ENCODE data around the gene HTR2B.
A peak's percentile ranks its signal among the peaks of the same experiment; 100 is the strongest.
"Not testable (repeated sequence)": the region's sequence is repeated elsewhere in the genome, so short reads cannot be mapped to it uniquely, and the experiment has no call there.

Gene HTR2B

DNA sequence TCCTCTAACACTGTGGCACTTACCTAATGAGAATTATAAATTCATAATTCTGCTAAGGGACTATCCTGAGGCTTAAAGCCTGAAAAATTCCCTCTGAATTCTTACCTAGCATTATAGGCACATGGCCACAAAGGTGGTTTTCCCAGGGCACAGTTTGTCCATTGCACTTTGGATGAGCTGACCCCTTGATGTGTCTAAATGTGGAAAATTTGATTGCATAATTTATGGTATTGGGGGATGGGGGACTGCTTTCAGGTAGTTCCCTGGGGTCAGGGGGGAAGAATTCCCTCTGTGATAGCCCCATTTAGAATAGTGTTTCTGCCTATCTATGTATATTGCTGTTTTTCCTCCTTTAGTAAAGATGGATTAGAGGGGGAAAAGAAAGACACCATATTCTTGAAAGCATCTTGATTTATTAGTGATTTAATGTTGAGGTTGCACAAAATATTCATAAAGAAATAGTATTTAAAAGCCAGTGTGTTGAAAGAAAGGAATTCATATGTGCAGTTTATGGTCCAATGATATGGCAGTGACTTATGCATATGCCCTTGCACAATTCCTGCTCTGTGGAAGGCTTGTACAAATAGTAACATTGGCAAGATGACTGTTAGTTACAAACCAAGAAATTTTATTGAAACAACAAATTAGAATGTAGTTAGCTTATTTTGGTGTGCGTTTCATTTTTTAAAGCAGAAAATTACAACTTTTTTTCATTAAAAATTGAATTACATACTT, 8.7 kb upstream of the HTR2B start:
- DNase-seq (ENCODE audit: low read depth) = no peak

DNA sequence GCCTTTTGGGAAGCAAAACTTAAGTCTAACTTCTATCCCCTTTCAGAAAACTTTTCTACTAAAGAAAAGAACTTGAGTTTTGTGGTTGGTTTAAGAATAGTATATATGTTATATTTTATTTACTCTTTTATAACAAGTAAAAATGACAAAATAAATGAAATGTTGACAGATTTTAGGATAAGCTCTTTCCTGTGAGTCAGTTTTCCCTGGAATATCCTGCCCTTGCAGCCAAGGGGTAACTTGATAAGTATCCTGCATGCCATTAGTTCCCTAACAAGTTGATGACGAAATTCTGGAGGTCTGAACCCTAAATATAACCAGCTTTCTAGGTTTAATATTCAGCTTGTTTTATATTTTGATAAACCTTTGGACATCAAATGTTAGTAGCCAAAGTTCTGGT, 7.3 kb upstream of the HTR2B start:
- DNase-seq (ENCODE audit: low read depth) = no peak

- no peak for DNase-seq (ENCODE audit: low read depth)
Observed at GRCh38 chr2:231130336-231131056, 5.7 kb upstream of the HTR2B start.

DNA sequence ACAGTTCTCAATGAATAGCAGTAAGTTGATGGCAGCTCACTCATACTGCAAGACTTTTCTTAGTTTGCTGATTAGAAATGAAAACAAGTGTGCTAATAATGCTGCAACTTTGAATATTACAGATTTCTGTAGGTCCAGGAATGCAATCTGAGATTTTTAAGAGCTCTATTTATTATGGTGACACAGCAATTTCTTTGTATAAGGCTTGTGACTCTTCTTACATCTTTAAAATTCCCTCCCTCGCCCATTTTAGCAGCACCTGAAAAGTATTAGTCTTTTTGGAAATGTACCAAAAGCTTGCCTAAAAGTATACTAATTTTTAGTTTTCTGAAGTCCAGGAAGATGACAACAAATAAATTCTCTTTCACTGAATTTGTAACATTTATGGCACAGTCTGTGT, 4.4 kb upstream of the HTR2B start:
- no peak for DNase-seq (ENCODE audit: low read depth)

DNA sequence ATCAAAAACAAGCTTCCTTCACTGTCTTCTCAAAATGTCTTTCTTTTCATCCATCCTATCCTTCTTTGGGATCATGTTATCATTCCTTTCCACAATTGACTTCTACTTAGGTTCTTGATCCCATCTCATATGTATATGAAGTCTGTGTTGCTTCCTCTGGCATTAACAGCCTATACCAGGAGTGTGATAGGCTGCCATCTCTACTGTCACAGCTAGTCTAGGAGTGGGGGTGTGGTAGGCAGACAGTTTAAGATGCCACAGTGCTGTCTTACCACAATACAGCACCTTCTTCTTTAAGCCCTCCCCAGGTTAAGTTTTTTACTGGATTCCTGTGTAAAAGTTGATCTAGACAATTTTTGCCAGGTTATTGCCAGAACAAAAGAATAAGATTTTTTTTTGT, 3.7 kb upstream of the HTR2B start:
- no peak for DNase-seq (ENCODE audit: low read depth)

DNA sequence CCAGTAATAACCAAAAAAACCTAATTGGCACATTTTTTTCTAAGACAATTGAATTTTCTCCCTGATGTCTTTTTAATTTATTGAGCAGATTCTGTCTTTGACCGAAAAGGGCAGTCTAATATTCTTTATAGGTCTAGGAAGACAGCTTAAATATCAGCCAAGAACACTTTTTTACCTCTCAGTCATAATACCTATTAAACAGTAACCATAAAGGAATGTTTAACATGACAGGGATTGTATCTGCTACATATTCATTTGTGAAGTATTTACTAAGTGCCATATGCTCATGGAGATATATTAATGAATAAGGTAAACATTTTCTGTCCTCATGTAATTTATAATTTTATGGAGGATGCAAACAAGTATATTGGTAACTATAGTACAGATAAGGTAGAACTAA, 3.1 kb upstream of the HTR2B start:
- no peak for DNase-seq (ENCODE audit: low read depth)

GRCh38 chr2:231127480-231127879, 2.6 kb upstream of the HTR2B start:
- no peak for DNase-seq (ENCODE audit: low read depth)

DNA sequence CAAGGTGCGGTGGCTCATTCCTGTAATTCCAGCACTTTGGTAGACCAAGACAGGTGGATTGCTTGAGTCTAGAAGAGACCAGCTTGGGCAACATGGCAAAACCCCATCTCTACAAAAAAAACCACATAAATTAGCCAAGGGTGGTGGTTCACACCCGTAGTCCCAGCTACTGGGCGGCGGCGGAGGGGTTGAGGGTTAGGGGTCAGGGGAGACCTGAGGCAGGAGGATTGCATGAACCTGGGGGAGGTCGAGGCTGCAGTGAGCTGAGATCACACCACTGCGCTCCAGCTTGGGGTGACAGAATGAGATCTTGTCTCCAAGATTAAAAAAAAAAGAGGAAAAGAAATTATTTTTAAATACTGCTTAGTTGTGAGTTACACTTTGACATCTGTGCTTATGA, 1.3 kb upstream of the HTR2B start:
- no peak for DNase-seq (ENCODE audit: low read depth)

DNA sequence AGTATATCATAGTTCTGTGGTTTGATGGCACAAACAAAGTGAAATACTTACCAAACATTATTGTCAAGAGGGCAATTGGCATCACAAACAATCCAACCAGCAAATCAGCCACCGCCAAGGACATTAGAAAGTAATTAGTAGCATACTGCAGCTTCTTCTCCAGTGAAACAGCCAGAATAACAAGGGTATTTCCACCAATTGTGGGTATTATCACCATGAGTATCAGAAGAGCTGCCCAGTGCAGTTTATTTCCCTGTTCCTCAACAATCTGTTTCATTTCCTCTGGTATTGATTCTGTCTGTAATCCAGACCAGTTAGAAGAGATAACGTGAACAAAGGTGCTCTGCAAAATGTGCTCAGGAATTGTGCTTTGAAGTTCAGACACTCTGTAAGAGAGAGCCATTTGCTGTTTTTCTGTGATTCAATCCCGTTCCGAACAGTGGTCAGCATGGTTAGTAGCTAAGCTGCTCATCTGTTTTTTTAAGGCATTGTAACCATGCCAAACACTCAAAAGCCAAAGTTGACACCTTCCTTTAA, 1.4 kb downstream of the HTR2B start:
- DNase-seq (ENCODE audit: low read depth) = no peak

DNA sequence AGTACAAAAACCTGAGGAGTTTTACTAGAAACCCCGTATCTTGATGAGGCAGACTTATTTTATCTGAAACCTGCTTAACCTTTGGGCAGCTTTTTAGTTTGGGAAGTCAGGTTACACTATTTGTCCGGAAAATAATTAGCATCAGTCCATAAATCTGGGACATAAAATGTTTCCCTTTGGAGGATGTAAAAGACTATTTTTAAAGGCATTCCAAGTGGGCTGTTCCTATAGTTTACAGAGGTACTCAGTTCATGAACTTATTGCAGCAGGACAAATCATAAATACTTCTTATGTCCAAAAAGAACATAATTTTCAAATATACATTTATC, 6.3 kb downstream of the HTR2B start:
- DNase-seq (ENCODE audit: low read depth) = no peak

DNA sequence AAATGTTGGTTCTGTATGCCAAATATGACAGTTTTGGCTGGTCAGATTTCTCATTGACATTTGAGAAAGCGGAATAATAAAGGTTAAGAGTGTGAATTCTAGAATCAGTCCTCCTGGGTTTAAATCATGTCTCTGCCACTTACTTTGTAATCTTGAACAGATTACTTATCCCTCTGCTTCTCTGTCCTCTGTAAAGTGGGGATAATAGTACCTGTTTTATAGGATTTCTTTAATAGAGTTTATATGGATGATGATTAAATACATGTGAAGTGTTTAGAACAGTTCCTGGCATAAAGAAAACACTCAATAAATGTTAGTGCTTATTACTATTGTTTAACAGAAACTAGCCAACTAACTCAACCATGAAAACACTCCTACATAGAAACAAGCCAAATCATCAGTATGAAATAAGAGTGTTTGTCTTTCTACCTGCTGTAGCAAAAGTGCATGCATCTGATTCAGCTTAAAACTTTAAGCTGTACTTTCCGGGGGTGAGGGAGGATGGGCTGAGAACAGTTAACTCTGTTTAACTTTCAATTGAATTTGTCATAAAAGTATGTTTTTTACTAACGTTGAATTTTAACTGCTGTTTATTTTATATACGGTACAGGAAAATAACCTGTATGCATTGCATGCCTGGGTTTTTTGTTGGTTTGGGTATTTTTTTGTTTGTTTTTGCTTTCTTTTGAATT, 6.8 kb downstream of the HTR2B start:
- DNase-seq (ENCODE audit: low read depth) = no peak

- DNase-seq (ENCODE audit: low read depth) = no peak
Observed at GRCh38 chr2:231117148-231117547, 7.7 kb downstream of the HTR2B start.

GRCh38 chr2:231115651-231116050, 9.2 kb downstream of the HTR2B start:
- DNase-seq (ENCODE audit: low read depth) = no peak

- no peak for DNase-seq (ENCODE audit: low read depth)
Observed at GRCh38 chr2:231113489-231113888, 11.4 kb downstream of the HTR2B start.

GRCh38 chr2:231111987-231112386, 12.9 kb downstream of the HTR2B start:
- no peak for DNase-seq (ENCODE audit: low read depth)

DNA sequence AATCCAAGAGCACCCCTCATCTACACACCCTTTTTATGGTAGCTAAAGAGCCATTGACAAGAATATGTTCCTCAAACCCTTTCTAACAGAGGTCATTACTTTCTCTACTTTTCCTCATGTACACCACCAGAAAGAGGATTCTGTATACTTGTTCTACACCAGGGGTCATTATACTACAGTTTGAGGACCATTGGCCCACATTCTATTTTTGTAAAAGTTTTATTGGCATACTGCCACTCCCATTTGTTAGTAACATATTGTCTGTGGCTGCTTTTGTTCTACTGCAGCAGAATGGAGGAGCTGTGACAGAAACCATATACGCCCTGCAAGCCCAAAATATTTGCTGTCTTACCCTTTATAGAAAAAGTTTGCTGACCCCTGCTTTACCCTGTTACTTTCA, 14.3 kb downstream of the HTR2B start:
- DNase-seq (ENCODE audit: low read depth) = no peak

DNA sequence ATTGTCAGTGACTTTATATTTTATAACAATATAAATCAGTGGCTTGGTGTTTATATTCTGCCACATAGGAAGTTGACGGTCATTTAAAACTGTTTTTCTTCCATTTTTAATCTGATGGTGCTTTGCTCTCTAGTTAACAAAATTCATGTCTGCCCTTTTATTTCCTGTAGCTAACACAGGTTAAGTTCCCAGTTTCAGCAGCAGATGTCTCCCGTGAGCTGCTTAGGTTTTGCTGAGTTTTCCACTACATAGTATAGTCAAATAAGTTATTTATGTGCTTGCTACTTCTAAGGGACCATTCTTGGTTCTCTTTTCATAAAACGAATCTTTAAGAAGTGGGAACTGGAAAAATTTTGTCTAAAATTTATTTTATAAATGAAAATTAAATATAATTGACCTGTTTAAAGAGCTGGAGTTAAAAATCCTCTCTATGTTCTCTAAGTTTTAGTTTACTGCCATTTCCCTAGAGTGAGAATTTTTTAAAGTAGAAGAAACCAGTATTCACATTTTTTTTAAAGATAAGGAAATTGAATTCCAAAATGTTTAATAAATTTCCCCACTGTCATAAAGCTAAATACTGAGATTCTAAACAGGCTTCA, 20.6 kb downstream of the HTR2B start:
- peak; percentile 37 for DNase-seq (ENCODE audit: low read depth)

DNA sequence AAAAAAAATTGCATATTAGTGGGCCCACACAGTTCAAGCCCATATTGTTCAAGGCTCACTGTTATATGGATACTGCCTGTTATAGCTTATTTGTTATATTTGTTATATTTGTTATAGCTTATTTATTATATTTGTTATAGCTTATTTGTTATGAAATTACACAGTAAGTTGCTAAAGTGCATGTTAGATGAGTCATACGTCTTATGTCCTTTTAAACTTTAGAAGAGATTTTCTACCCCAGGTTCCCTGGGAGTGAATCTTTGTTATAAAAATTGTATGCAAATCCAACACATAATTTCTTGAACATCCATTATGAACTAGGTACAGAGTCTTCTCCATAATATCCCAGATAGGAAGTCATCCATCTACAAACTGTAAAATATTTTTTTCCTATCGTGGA, 22.1 kb downstream of the HTR2B start:
- DNase-seq (ENCODE audit: low read depth) = no peak

GRCh38 chr2:231100990-231101389, 23.9 kb downstream of the HTR2B start:
- no peak for DNase-seq (ENCODE audit: low read depth)

- DNase-seq (ENCODE audit: low read depth) = not testable (repeated sequence)
Observed at GRCh38 chr2:231100321-231100720, 24.5 kb downstream of the HTR2B start.

DNA sequence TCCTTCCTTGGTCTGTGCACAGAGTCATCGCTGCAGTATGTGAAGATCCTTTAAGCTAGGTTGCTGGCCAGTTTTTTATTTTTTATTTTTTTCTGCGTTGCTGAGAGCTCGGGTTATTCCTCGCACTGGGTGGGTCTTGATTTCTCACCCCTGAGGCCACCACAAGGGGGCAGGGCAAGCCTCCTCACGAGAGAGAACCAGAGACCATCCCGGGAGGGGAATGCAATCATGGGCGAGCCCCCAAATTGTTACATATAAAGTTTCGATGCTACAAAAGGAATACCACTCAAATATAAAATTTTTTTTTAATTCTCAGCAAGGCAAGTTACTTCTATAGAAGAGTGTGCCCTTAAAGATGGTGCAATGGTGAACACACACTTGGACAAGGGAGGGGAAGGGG, 24.9 kb downstream of the HTR2B start:
- no peak for DNase-seq (ENCODE audit: low read depth)

GRCh38 chr2:231094736-231095346, 30.0 kb downstream of the HTR2B start:
- DNase-seq (ENCODE audit: low read depth) = no peak

All from non-pigmented ciliary epithelial cell (primary cell).